H1 (cell line): ENCODE measurements around the gene SLC35B4. TPM values are rescaled to one million over a fixed set of nuclear protein-coding genes. Genes with fewer than 3 reads are reported as not detected.

Experiments
- ASH2L ChIP-seq: fragments of 200-600, 300-600 bp; sonication (generic); IDR thresholded peaks from one replicate; pipeline ENCODE4 v1.7.1; 2017; ENCODE audit warnings: low read length
- ATF2 ChIP-seq: IDR thresholded peaks from 2 replicates; pipeline ENCODE4 v1.6.1; 2012; ENCODE audit warnings: low read length, inconsistent platforms
- CHD7 ChIP-seq: fragments of 300-600 bp; sonication (generic); IDR thresholded peaks from 2 replicates; pipeline ENCODE4 v1.7.1; 2012; ENCODE audit warnings: low read length, moderate library complexity, mild to moderate bottlenecking, inconsistent platforms; ENCODE audit not compliant: insufficient replicate concordance
- KDM5A ChIP-seq: fragments of 200-600 bp; IDR thresholded peaks from 2 replicates; pipeline ENCODE4 v1.7.1; 2012; ENCODE audit warnings: mild to moderate bottlenecking, low read length, inconsistent platforms, mixed read lengths
- MAFK ChIP-seq: IDR thresholded peaks from 2 replicates; pipeline ENCODE4 v1.6.1; 2012; ENCODE audit warnings: low read depth, mild to moderate bottlenecking, improper control_type of control experiment, low read length
- POU5F1 ChIP-seq: IDR thresholded peaks from 2 replicates; pipeline ENCODE4 v1.6.1; 2011; ENCODE audit warnings: low read depth, mild to moderate bottlenecking, low read length, moderate library complexity
- SRF ChIP-seq: IDR thresholded peaks from 2 replicates; pipeline ENCODE4 v1.6.1; 2011; ENCODE audit warnings: mild to moderate bottlenecking, low read depth, low read length, moderate library complexity
- polyA plus RNA-seq, 7 experiments: library from polyadenylated mRNA; depleted of rRNA in 3 of 7; stranded (reverse) in 5 of 7; unstranded in 2 of 7; fragments of >200 nt in 5 of 7; fragments of 200-250 nt in 2 of 7; gene quantifications; 1 replicate in 5 of 7; 2 replicates in 1 of 7; 4 replicates in 1 of 7; pipeline versions ENCODE4 v1.2.1 to v1.2.3, GENCODE V29; 2011 to 2013; ENCODE audit warnings: missing spikeins in 2 of 7, mixed read lengths in 2 of 7
- total RNA-seq: library from RNA; stranded (reverse); fragmentation: NEBNext Ultra II Directional; extraction: Animal tissue kit (Norgen Biotek cat#: 25700); gene quantifications from 2 replicates; pipeline ENCODE4 v1.2.1, GENCODE V29; 2021

SLC35B4 gene
- total and polyA plus RNA-seq, 2 of the 8 experiments (the other 6 are each of a cell fraction or from before 2014, with no cell fraction given): 28.9 to 34.6 TPM

- no peak for TF ChIP-seq MAFK
- no peak for TF ChIP-seq KDM5A
- TF ChIP-seq ATF2: no peak
- no peak for TF ChIP-seq POU5F1
- no peak for TF ChIP-seq SRF
- TF ChIP-seq ASH2L: no peak
- no peak for TF ChIP-seq CHD7
Observed at GRCh38 chr7:134359787-134360432, 43.2 kb upstream of the SLC35B4 start (continued).
